Left cardiac atrium (tissue), 4 donors: Measurements from ENCODE around the gene PCID2. TPM values are rescaled to one million over a fixed set of nuclear protein-coding genes. Genes with fewer than 3 reads are reported as not detected.

Experiments
- ATAC-seq, 2 donors: fragments of 200-7000 bp; cut with Tn5 transposase; one replicate each; pipeline ENCODE4 v1.9.1; 2020; ENCODE audit warnings: mild to moderate bottlenecking in 2 of 2, moderate library complexity in 2 of 2
- DNase-seq: peaks from one replicate; pipeline ENCODE4 v3.0.0-alpha.2; 2020
- intact Hi-C, 2 donors: fragments of 100-400 bp; cut with DNase I; formaldehyde crosslinking; loops; one replicate each; pipeline versions ENCODE4 v1.14.1 to v1.15.1; 2022 to 2023
- total RNA-seq, 2 donors: library from RNA; stranded (reverse); fragmentation: NEBNext Ultra II Directional; extraction: Animal tissue kit (Norgen Biotek cat#: 25700); gene quantifications; one replicate each; pipeline ENCODE4 v1.2.1, GENCODE V29; 2021
- donor health status: DM: no; HTN: yes; CAD: no.
- donor health status: DM: no; HTN: yes; CAD: no; lungs with severe emphysema.
- donor health status: DM: yes; HTN: yes; CAD: no.
- donor health status: Dilated cardiomyopathy.

The PCID2 gene
- total RNA-seq, 2 donors from 2014 or later: 38.3 to 39.9 TPM

GRCh38 chr13:113196970-113197737, 11.3 kb downstream of the PCID2 start:
- peak in 1 of 2 donors; percentile 52 for ATAC-seq
- intact Hi-C loops: no loop called here
- DNase-seq: no peak

GRCh38 chr13:113195360-113195759, 13.1 kb downstream of the PCID2 start:
- ATAC-seq: no peak
- DNase-seq: no peak
- intact Hi-C loops: no loop called here

- DNase-seq: no peak
- ATAC-seq: peak in 1 of 2 donors; percentile 39
- intact Hi-C loops: no loop called here
Observed at GRCh38 chr13:113192902-113193301, 15.6 kb downstream of the PCID2 start.

GRCh38 chr13:113192279-113192678, 16.2 kb downstream of the PCID2 start:
- ATAC-seq: no peak
- no peak for DNase-seq
- intact Hi-C loops: no loop called here

- DNase-seq (no peak), ATAC-seq (no peak)
- intact Hi-C loops: no loop called here
Observed at GRCh38 chr13:113190181-113190580, 18.3 kb downstream of the PCID2 start.

- ATAC-seq: no peak
- no peak for DNase-seq
- intact Hi-C loops: no loop called here
Observed at GRCh38 chr13:113187883-113188665, 20.4 kb downstream of the PCID2 start.

- peak; percentile 94 to 99 for ATAC-seq
- intact Hi-C loops: no loop called here
- DNase-seq: peak; percentile 93
Observed at GRCh38 chr13:113187263-113187669, 21.2 kb downstream of the PCID2 start.

GRCh38 chr13:113186061-113186900, 22.2 kb downstream of the PCID2 start:
- intact Hi-C loops: no loop called here
- no peak for ATAC-seq
- DNase-seq: no peak

GRCh38 chr13:113184568-113185440, 23.7 kb downstream of the PCID2 start:
- intact Hi-C loops: no loop called here
- DNase-seq: no peak

GRCh38 chr13:113183450-113184129, 24.9 kb downstream of the PCID2 start:
- intact Hi-C loops: no loop called here
- no peak for DNase-seq
- ATAC-seq: no peak

More at GRCh38 chr13:113184568-113185440, 23.7 kb downstream of the PCID2 start:
- ATAC-seq: no peak

GRCh38 chr13:113182046-113182445, 26.4 kb downstream of the PCID2 start:
- DNase-seq (no peak), ATAC-seq (no peak)
- intact Hi-C loops: no loop called here

GRCh38 chr13:113179374-113180230, 28.9 kb downstream of the PCID2 start:
- intact Hi-C loops: no loop called here
- ATAC-seq: peak; percentile 17 to 60
- no peak for DNase-seq

- ATAC-seq (no peak), DNase-seq (no peak)
- intact Hi-C loops: no loop called here
Observed at GRCh38 chr13:113178896-113179167, 29.6 kb downstream of the PCID2 start.

GRCh38 chr13:113178070-113178895, 30.2 kb downstream of the PCID2 start:
- DNase-seq (no peak), ATAC-seq (peak in 1 of 2 donors; percentile 28)
- intact Hi-C loops: no loop called here

GRCh38 chr13:113176822-113177221, 31.6 kb downstream of the PCID2 start:
- DNase-seq (no peak), ATAC-seq (no peak)
- intact Hi-C loops: no loop called here

GRCh38 chr13:113176280-113176679, 32.2 kb downstream of the PCID2 start:
- ATAC-seq (peak in 1 of 2 donors; percentile 55), DNase-seq (no peak)
- intact Hi-C loops: no loop called here
